Measurements from ENCODE around the gene ZNF750.

DNA sequence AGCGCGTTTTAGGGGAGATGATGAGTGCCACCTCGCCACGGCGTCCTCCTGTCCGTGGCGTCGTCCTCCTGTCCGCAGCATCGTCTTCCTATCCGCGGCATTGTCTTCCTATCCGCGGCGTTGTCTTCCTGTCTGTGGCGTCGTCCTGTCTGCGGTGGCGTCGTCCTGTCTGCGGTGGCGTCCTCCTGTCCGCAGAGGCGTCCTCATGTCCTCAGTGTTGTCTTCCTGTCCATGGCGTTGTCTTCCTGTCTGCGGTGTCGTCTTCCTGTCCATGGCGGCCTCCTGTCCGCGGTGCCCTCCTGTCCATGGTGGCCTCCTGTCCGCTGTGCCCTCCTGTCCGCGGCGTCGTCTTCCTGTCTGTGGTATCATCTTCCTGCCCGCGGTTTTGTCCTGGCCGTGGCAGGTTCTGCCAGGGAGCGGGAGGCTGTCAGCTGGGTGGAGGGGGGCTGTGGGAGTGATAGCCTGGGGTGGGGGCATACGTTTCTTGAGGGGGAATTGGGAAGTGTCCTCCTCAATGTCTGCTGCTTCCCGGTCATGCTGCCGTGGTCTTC, 57.1 kb downstream of the ZNF750 start:
- TF ChIP-seq, protein P1, sequence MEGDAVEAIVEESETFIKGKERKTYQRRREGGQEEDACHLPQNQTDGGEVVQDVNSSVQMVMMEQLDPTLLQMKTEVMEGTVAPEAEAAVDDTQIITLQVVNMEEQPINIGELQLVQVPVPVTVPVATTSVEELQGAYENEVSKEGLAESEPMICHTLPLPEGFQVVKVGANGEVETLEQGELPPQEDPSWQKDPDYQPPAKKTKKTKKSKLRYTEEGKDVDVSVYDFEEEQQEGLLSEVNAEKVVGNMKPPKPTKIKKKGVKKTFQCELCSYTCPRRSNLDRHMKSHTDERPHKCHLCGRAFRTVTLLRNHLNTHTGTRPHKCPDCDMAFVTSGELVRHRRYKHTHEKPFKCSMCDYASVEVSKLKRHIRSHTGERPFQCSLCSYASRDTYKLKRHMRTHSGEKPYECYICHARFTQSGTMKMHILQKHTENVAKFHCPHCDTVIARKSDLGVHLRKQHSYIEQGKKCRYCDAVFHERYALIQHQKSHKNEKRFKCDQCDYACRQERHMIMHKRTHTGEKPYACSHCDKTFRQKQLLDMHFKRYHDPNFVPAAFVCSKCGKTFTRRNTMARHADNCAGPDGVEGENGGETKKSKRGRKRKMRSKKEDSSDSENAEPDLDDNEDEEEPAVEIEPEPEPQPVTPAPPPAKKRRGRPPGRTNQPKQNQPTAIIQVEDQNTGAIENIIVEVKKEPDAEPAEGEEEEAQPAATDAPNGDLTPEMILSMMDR (IDR thresholded peaks at IDR 0.05; ENCODE audit: low read depth, low read length), result no peak
- no peak for TF ChIP-seq EZH2phosphoT487 (IDR thresholded peaks at IDR 0.05; ENCODE audit: low read depth)
